ENCODE results near the gene DHX34.
"Not testable (repeated sequence)": the region's sequence is repeated elsewhere in the genome, so short reads cannot be mapped to it uniquely, and the experiment has no call there.

DNA sequence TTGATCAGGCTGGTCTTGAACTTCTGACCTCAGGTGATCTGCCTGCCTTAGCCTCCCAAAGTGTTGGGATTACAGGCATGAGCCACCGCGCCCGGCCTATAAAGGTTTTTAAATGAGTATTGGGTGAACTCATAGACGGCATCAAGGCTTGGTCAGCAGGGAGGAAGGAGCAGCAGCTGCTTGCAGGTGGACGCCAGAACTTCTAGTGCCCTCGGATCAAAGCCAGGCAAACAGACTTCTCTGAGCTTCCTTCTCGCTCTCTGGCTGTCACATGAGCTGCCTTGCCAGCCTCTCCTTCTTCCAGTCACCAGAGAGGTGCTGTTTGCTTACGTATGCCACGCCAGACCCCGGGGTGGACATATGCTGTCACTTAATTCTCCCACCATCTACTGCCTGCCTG is 16.3 kb downstream of the DHX34 start:
- TF ChIP-seq, protein P1, sequence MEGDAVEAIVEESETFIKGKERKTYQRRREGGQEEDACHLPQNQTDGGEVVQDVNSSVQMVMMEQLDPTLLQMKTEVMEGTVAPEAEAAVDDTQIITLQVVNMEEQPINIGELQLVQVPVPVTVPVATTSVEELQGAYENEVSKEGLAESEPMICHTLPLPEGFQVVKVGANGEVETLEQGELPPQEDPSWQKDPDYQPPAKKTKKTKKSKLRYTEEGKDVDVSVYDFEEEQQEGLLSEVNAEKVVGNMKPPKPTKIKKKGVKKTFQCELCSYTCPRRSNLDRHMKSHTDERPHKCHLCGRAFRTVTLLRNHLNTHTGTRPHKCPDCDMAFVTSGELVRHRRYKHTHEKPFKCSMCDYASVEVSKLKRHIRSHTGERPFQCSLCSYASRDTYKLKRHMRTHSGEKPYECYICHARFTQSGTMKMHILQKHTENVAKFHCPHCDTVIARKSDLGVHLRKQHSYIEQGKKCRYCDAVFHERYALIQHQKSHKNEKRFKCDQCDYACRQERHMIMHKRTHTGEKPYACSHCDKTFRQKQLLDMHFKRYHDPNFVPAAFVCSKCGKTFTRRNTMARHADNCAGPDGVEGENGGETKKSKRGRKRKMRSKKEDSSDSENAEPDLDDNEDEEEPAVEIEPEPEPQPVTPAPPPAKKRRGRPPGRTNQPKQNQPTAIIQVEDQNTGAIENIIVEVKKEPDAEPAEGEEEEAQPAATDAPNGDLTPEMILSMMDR (IDR thresholded peaks at IDR 0.05; ENCODE audit: low read length) = not testable (repeated sequence)
- TF ChIP-seq EZH2 (IDR thresholded peaks at IDR 0.05; ENCODE audit: borderline replicate concordance, low read length) = not testable (repeated sequence)

Data from OCI-LY1 (cell line).